ENCODE results near the gene FAM43A.

DNA sequence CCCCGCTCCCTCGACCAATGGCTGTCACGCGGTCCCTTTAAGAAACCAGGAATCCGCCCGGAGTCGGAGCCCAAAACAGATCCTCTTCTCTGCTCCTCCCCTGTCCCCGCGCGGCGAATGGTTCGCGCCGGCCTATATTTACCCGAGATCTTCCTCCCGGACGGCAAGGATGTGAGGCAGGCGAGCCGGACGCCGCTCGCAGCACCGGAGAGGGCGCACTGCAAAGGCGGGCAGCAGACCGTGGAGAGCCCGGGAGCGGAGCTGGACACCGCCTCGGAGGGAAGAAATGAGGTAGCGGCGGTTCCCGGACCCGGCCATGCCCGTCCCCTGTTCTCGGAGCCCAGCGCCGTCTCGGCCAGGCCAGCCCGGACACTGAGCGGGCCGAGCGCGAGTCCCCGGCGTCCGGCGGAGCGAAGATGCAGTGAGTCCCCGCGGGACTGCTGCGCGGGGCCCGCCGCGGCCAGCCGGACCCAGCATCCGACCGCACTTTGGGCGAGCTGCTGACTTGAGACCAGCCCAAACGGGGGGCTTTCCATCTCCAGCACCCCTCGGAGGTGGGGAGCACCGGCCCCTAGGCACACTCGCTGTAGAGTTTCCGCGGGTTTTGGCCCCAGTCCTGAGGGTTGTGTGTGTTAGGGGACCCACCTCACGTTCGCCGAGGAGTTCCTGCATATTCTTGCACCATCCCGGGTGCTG, at the start of gene FAM43A:
- no peak for TF ChIP-seq CTCF (conservative IDR thresholded peaks at IDR 0.05; ENCODE audit: low read length)
- TF ChIP-seq EZH2phosphoT487 (IDR thresholded peaks at IDR 0.05; ENCODE audit: borderline replicate concordance) = no peak

Data from Loucy (cell line).